GM12878 (cell line): ENCODE data around the gene SLC35F6. TPM values are rescaled to one million over a fixed set of nuclear protein-coding genes. Genes with fewer than 3 reads are reported as not detected.

Experiments used
- ATAC-seq: fragments of 200-7000 bp; cut with Tn5 transposase; 3 replicates; pipeline ENCODE4 v1.9.1; 2020; ENCODE audit warnings: mild to moderate bottlenecking, moderate library complexity
- BruUV-seq: library from RNA; stranded (reverse); fragments of 400-500 nt; replicated peaks from 2 replicates; lab custom pipeline; 2021; lab: Mats Ljungman, UMichigan
- CTCF ChIA-PET: fragments of 300-600 bp; sonication (Branson Sonifier 250); formaldehyde crosslinking; extraction: SDS; loops from one replicate; lab custom pipeline; 2021; ENCODE audit warnings: inconsistent platforms; lab: Yijun Ruan, JAX
- POLR2A ChIA-PET: fragments of 350-600 bp; formaldehyde crosslinking; extraction: SDS; loops from one replicate; lab custom pipeline; 2021; ENCODE audit warnings: inconsistent platforms; lab: Charles Lee
- RAD21 ChIA-PET: fragments of 300-600 bp; sonication (Branson Sonifier 250); formaldehyde crosslinking; loops from one replicate; lab custom pipeline; 2023; ENCODE audit warnings: antibody characterized with exemption; ENCODE audit not compliant: unreplicated experiment; lab: Charles Lee
- SMC1A ChIA-PET: fragments of 300-600 bp; sonication (Branson Sonifier 250); formaldehyde crosslinking; loops from one replicate; lab custom pipeline; 2023; ENCODE audit not compliant: unreplicated experiment, uncharacterized antibody; lab: Charles Lee
- DNase-seq: peaks from one replicate; pipeline ENCODE4 v3.0.0-alpha.2; 2011; ENCODE audit warnings: low read depth, low spot score
- FAIRE-seq: peaks from 3 replicates; lab custom pipeline; 2011; peaks lifted over from hg19 to GRCh38; lab: Jason Lieb, UNC
- H2AFZ ChIP-seq: 2 replicates; pipeline ENCODE4 v1.6.0; 2011; ENCODE audit warnings: low read depth, low read length, control low read depth; ENCODE audit not compliant: control insufficient read depth
- H3K27ac ChIP-seq: 2 replicates; pipeline ENCODE4 v1.5.1; 2011; ENCODE audit warnings: control low read depth; ENCODE audit not compliant: control insufficient read depth, insufficient read depth
- H3K27me3 ChIP-seq, 2 experiments: replicated peaks in 1 of 2; 2 replicates each; pipeline versions ENCODE4 v1.6.0 to v1.6.1; 2011; ENCODE audit warnings: low read length in 1 of 2; ENCODE audit not compliant: control insufficient read depth in 2 of 2, insufficient read depth in 2 of 2
- H3K36me3 ChIP-seq, 2 experiments: 2 replicates each; pipeline ENCODE4 v1.5.1; 2011; ENCODE audit warnings: low read length in 1 of 2; ENCODE audit not compliant: control insufficient read depth in 2 of 2, insufficient read depth in 2 of 2
- H3K4me1 ChIP-seq: 2 replicates; pipeline ENCODE4 v1.6.1; 2011; ENCODE audit warnings: mild to moderate bottlenecking, low read length, moderate library complexity, mixed read lengths; ENCODE audit not compliant: control insufficient read depth, insufficient read depth
- H3K4me2 ChIP-seq: 2 replicates; pipeline ENCODE4 v1.6.0; 2011; ENCODE audit warnings: control low read depth; ENCODE audit not compliant: control insufficient read depth, insufficient read depth
- H3K4me3 ChIP-seq: fragments of 200-600 bp; sonication (generic); 2 replicates; pipeline ENCODE4 v1.5.1; 2016
- H3K79me2 ChIP-seq: 2 replicates; pipeline ENCODE4 v1.6.0; 2011; ENCODE audit warnings: low read length; ENCODE audit not compliant: control insufficient read depth, insufficient read depth
- H3K9ac ChIP-seq: 2 replicates; pipeline ENCODE4 v1.8.0; 2011; ENCODE audit warnings: low read length, control low read depth, mixed read lengths; ENCODE audit not compliant: control insufficient read depth, insufficient read depth
- H3K9me3 ChIP-seq: replicated peaks from 3 replicates; pipeline ENCODE4 v1.5.1; 2011; ENCODE audit warnings: mild to moderate bottlenecking, low read length; ENCODE audit not compliant: control insufficient read depth, insufficient read depth
- H4K20me1 ChIP-seq: 2 replicates; pipeline ENCODE4 v1.6.0; 2011; ENCODE audit not compliant: control insufficient read depth, insufficient read depth
- ASH2L ChIP-seq: fragments of 300-600, 200-600 bp; sonication (generic); IDR thresholded peaks from 2 replicates; pipeline ENCODE4 v1.6.1; 2017; ENCODE audit warnings: low read depth, mild to moderate bottlenecking, borderline replicate concordance
- BMI1 ChIP-seq: fragments of 450-650 bp; IDR thresholded peaks from 2 replicates; pipeline ENCODE4 v1.6.1; 2016; ENCODE audit warnings: mild to moderate bottlenecking, moderate library complexity, borderline replicate concordance
- CHD4 ChIP-seq: fragments of 200-600 bp; sonication (generic); IDR thresholded peaks from 2 replicates; pipeline ENCODE4 v1.6.1; 2016; ENCODE audit warnings: mild to moderate bottlenecking
- ELK1 ChIP-seq: IDR thresholded peaks from 2 replicates; pipeline ENCODE4 v1.6.1; 2012; ENCODE audit warnings: low read depth, low read length, improper control_type of control experiment
- EP300 ChIP-seq, 2 experiments: fragments of 150-350 bp in 1 of 2; IDR thresholded peaks; 2 replicates each; pipeline ENCODE4 v1.6.1; 2011 to 2012; ENCODE audit warnings: low read depth in 2 of 2, low read length in 2 of 2, borderline replicate concordance in 1 of 2, improper control_type of control experiment in 1 of 2, inconsistent platforms in 1 of 2; ENCODE audit not compliant: control insufficient read depth in 1 of 2
- ETV6 ChIP-seq, 2 experiments: fragments of 450-650 bp in 1 of 2; IDR thresholded peaks in 1 of 2; conservative IDR thresholded peaks in 1 of 2; 2 replicates each; pipeline ENCODE4 v1.6.1; 2014; ENCODE audit warnings: antibody characterized with exemption in 1 of 2, borderline replicate concordance in 1 of 2, low read depth in 1 of 2, mild to moderate bottlenecking in 1 of 2, moderate library complexity in 1 of 2
- FOS ChIP-seq: IDR thresholded peaks from 3 replicates; pipeline ENCODE4 v1.6.1; 2011; ENCODE audit warnings: borderline replicate concordance; ENCODE audit not compliant: insufficient read length; ENCODE audit errors: extremely low read depth
- JUNB ChIP-seq: IDR thresholded peaks from 2 replicates; pipeline ENCODE4 v1.6.1; 2016; ENCODE audit warnings: antibody characterized with exemption, mild to moderate bottlenecking
- JUND ChIP-seq: IDR thresholded peaks from 2 replicates; pipeline ENCODE4 v1.6.1; 2012; ENCODE audit warnings: low read depth, mild to moderate bottlenecking, low read length, improper control_type of control experiment, moderate library complexity
- NR2F1 ChIP-seq: fragments of 450-650 bp; conservative IDR thresholded peaks from 2 replicates; pipeline ENCODE4 v1.6.1; 2017; ENCODE audit warnings: mild to moderate bottlenecking
- POLR2A ChIP-seq: IDR thresholded peaks from 2 replicates; pipeline ENCODE4 v1.6.1; 2011; ENCODE audit warnings: low read depth, mild to moderate bottlenecking, low read length
- SMAD5 ChIP-seq: IDR thresholded peaks from 2 replicates; pipeline ENCODE4 v1.6.1; 2016; ENCODE audit warnings: antibody characterized with exemption, low read depth
- WGBS: methylation state at CpG from one replicate; pipeline ENCODE4 v1.1.6; 2016; ENCODE audit warnings: low lambda C conversion rate; ENCODE audit not compliant: insufficient replicate concordance, insufficient coverage; ENCODE audit errors: missing lambda C conversion rate; 5-methylcytosine and 5-hydroxymethylcytosine counted together
- in situ Hi-C: fragments of 300-500 bp; cut with MboI; formaldehyde crosslinking; loops from 9 replicates; pipeline ENCODE4 v1.14.3; 2018; ENCODE audit warnings: mixed read lengths
- intact Hi-C: fragments of 100-400 bp; cut with micrococcal nuclease; formaldehyde crosslinking; loops from one replicate; pipeline ENCODE4 v1.14.2; 2022; ENCODE audit not compliant: unreplicated experiment
- polyA plus RNA-seq, 11 experiments: library from polyadenylated mRNA; depleted of rRNA in 4 of 11; unstranded in 6 of 11; stranded (reverse) in 5 of 11; fragments of >200 nt; fragmentation: Nextera tagmentation in 4 of 11; fragmentation: Illumina TruSeq in 1 of 11; extraction: Ambion mirVana in 4 of 11; extraction: Trizol in 1 of 11; gene quantifications; 1 replicate in 1 of 11; 2 replicates in 10 of 11; pipeline versions ENCODE4 v1.2.1 to v1.2.3, GENCODE V29; 2011 to 2016; ENCODE audit warnings: inconsistent platforms in 2 of 11, missing spikeins in 2 of 11, low read depth in 1 of 11
- total RNA-seq, 4 experiments: library from RNA; depleted of rRNA in 3 of 4; stranded (reverse); fragments of >200 nt in 3 of 4; fragmentation: Illumina TruSeq in 1 of 4; extraction: Trizol in 1 of 4; gene quantifications; 2 replicates each; pipeline versions ENCODE4 v1.2.1 to v1.2.3, GENCODE V29; 2013 to 2021
- TF ChIP-seq, protein P1 (sequence below): fragments of 450-650 bp; IDR thresholded peaks from 2 replicates; pipeline ENCODE4 v1.6.1; 2018; ENCODE audit warnings: borderline replicate concordance, mild to moderate bottlenecking; ENCODE audit not compliant: partially characterized antibody

SLC35F6 gene
- total and polyA plus RNA-seq, 10 of the 15 experiments (the other 5 are each of a cell fraction or from before 2014, with no cell fraction given), result 4.0 to 10.5 (median 8.0) TPM

DNA sequence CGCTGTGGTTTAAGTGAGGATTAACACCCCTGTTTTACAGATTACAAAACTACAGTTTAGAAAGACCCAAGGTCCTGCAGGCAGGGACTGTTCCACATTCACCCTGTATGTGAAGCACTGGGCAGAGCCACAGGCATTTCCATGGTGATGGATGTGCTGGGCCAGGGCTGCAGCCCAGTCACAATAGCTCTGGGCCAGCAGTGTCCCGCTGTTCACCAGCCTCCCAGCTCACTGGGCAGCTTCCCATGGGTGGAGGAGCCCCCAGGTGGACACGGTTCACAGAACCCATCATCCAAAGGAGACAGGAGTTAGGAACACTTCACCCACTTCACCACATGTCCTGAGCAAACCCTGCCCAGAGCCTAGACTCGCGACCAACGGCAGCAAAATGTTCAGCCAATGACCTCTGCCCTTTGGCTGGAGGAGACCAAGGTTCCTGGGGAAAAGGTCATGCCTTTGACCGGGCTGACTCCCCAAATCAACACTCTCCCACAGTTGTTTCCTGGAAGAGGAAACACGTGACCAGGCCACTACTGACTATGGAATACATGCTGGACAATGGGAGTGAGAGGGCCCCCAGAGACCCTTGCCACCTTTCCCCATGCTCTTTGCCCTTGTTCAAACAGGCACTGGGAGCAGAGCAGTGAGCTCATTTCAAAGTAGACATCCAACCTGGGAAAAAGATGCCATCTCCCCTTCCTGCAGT, 28.0 kb upstream of the SLC35F6 start:
- ChIA-PET SMC1A (no interaction called here), CTCF (interaction anchor here (1.0 to 1.4 kb wide), 2 partner anchors 9 to 129 kb away, joined by 3 to 4 read pairs; no protein-coding TSS in a partner anchor), RAD21 (no interaction called here), POLR2A (no interaction called here)
- H3K9ac ChIP-seq, result no peak overlapping the region
- DNase-seq, result no peak
- ATAC-seq, result no peak
- no peak overlapping the region for H3K4me3 ChIP-seq
- no peak overlapping the region for H3K27ac ChIP-seq
- no peak overlapping the region for H2AFZ ChIP-seq
- no TSS peak for BruUV-seq
- H3K9me3 ChIP-seq, result no peaks in the 10 kb centered on the region
- no peaks in the 10 kb centered on the region; the same call in 1 of the 2 replicates for H4K20me1 ChIP-seq
- H3K79me2 ChIP-seq, result no peaks in the 10 kb centered on the region
- H3K27me3 ChIP-seq, result peaks cover 0 to 2% of the 10 kb centered on the region in 2 experiments; a peak in 2 of 4 replicates
- intact Hi-C loops (no loop called here), in situ Hi-C loops (no loop called here)
- no peaks in the 10 kb centered on the region; the same call in 1 of the 2 replicates for H3K4me1 ChIP-seq
- TF ChIP-seq, protein P1, sequence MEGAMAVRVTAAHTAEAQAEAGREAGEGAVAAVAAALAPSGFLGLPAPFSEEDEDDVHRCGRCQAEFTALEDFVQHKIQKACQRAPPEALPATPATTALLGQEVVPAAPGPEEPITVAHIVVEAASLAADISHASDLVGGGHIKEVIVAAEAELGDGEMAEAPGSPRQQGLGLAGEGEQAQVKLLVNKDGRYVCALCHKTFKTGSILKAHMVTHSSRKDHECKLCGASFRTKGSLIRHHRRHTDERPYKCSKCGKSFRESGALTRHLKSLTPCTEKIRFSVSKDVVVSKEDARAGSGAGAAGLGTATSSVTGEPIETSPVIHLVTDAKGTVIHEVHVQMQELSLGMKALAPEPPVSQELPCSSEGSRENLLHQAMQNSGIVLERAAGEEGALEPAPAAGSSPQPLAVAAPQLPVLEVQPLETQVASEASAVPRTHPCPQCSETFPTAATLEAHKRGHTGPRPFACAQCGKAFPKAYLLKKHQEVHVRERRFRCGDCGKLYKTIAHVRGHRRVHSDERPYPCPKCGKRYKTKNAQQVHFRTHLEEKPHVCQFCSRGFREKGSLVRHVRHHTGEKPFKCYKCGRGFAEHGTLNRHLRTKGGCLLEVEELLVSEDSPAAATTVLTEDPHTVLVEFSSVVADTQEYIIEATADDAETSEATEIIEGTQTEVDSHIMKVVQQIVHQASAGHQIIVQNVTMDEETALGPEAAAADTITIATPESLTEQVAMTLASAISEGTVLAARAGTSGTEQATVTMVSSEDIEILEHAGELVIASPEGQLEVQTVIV, result no peak
- TF ChIP-seq JUNB (no peak), POLR2A (no peak), CHD4 (no peak), EP300 (IDR thresholded peaks at IDR 0.05; ENCODE audit: borderline replicate concordance in 1 of 2, control insufficient read depth in 1 of 2, low read depth in 2 of 2, low read length in 2 of 2) (no peak), ETV6 (conservative IDR thresholded peaks at IDR 0.05 in 1 of 2, IDR thresholded peaks at IDR 0.05 in 1 of 2; ENCODE audit: borderline replicate concordance in 1 of 2, low read depth in 1 of 2) (no peak), ASH2L (no peak), SMAD5 (no peak), ELK1 (no peak), JUND (no peak), NR2F1 (no peak), FOS (no peak), BMI1 (no peak)
- H3K36me3 ChIP-seq, result no peaks in the 10 kb centered on the region
- no peak for FAIRE-seq
- no peak overlapping the region for H3K4me2 ChIP-seq
- 44% methylated on average over 8 of the region's 8 CpGs for WGBS
